Parathyroid adenoma (tissue), 2 donors: ENCODE results near the gene CIDEC.

ENCODE experiments used
- H2AFZ ChIP-seq: fragments of 300-600 bp; sonication (generic); one replicate; pipeline ENCODE4 v1.7.0; 2017; ENCODE audit warnings: antibody characterized with exemption, mild to moderate bottlenecking
- H3K27ac ChIP-seq: fragments of 300-600 bp; sonication (generic); one replicate; pipeline ENCODE4 v1.7.0; 2017
- H3K27me3 ChIP-seq: fragments of 300-600 bp; sonication (generic); one replicate; pipeline ENCODE4 v1.7.0; 2017; ENCODE audit warnings: low read length; ENCODE audit not compliant: control insufficient read depth, insufficient read depth
- H3K36me3 ChIP-seq: fragments of 300-600 bp; sonication (generic); one replicate; pipeline ENCODE4 v1.7.0; 2017; ENCODE audit warnings: low read length; ENCODE audit not compliant: control insufficient read depth, insufficient read depth
- H3K4me1 ChIP-seq: fragments of 300-600 bp; sonication (generic); one replicate; pipeline ENCODE4 v1.7.0; 2017; ENCODE audit warnings: control low read depth
- H3K4me2 ChIP-seq: fragments of 300-600 bp; sonication (generic); one replicate; pipeline ENCODE4 v1.7.0; 2017; ENCODE audit warnings: low read length
- H3K4me3 ChIP-seq: fragments of 300-600 bp; sonication (generic); one replicate; pipeline ENCODE4 v1.7.0; 2017; ENCODE audit warnings: low read depth, low read length
- H3K79me2 ChIP-seq: fragments of 300-600 bp; sonication (generic); one replicate; pipeline ENCODE4 v1.7.0; 2017; ENCODE audit warnings: control low read depth
- H3K9ac ChIP-seq: fragments of 300-600 bp; sonication (generic); one replicate; pipeline ENCODE4 v1.7.0; 2017; ENCODE audit warnings: mild to moderate bottlenecking
- H3K9me3 ChIP-seq: fragments of 300-600 bp; sonication (generic); one replicate; pipeline ENCODE4 v1.7.0; 2017; ENCODE audit warnings: low read length; ENCODE audit not compliant: control insufficient read depth
- CTCF ChIP-seq: fragments of 300-600 bp; sonication (generic); IDR thresholded peaks from one replicate; pipeline ENCODE4 v1.7.0; 2017; ENCODE audit warnings: antibody characterized with exemption, mild to moderate bottlenecking
- donor health status: primary hyperparathyroidism.

CIDEC gene

GRCh38 chr3:9828801-9829755 lies 51.0 kb downstream of the CIDEC start:
- H3K27me3 ChIP-seq, result no peaks in the 10 kb centered on the region
- no peak overlapping the region for H3K9ac ChIP-seq
- H3K36me3 ChIP-seq, result no peaks in the 10 kb centered on the region
- no peaks in the 10 kb centered on the region for H3K79me2 ChIP-seq
- H3K4me2 ChIP-seq, result no peak overlapping the region
- H3K9me3 ChIP-seq, result no peaks in the 10 kb centered on the region
- H3K4me1 ChIP-seq, result no peaks in the 10 kb centered on the region
- no peak for TF ChIP-seq CTCF
- H3K4me3 ChIP-seq, result no peak overlapping the region
- H3K27ac ChIP-seq, result no peak overlapping the region
- no peak overlapping the region for H2AFZ ChIP-seq

DNA sequence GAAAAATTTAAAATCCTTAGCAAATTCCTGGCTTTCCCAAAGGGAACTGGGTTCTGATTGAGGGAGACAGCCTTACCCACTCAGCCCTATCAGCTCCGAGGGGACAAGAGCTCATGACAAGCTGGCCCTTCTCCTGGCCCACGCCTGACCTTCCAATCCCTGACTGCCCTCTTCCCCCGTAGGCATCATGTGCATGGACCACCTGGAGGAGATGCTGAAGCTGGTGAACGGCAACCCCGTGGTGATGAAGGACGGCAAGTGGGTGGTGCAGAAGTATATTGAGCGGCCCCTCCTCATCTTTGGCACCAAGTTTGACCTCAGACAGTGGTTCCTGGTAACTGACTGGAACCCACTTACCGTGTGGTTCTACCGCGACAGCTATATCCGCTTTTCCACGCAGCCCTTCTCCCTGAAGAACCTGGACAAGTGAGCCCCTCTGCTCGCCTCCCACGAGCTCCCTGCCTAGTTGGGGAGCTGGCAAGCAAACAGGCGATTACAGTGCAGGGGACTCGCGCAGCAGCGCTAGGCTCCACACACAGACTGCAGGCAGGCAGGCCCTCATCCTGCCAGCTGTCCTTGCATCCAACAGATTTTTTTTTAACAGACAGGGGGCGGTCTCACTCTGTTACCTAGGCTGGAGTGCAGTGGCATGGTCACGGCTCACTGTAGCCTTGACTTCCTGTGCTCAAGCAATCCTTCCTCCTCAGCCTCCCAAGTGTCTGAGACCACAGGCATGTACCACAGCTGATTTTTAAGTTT lies 53.1 kb downstream of the CIDEC start:
- no peak overlapping the region for H3K4me2 ChIP-seq
- no peaks in the 10 kb centered on the region for H3K79me2 ChIP-seq
- H3K4me3 ChIP-seq, result no peak overlapping the region
- no peak for TF ChIP-seq CTCF
- H2AFZ ChIP-seq, result no peak overlapping the region
- H3K4me1 ChIP-seq, result no peaks in the 10 kb centered on the region
- no peaks in the 10 kb centered on the region for H3K27me3 ChIP-seq
- H3K9ac ChIP-seq, result no peak overlapping the region
- H3K36me3 ChIP-seq, result no peaks in the 10 kb centered on the region
- no peak overlapping the region for H3K27ac ChIP-seq
- no peaks in the 10 kb centered on the region for H3K9me3 ChIP-seq

DNA sequence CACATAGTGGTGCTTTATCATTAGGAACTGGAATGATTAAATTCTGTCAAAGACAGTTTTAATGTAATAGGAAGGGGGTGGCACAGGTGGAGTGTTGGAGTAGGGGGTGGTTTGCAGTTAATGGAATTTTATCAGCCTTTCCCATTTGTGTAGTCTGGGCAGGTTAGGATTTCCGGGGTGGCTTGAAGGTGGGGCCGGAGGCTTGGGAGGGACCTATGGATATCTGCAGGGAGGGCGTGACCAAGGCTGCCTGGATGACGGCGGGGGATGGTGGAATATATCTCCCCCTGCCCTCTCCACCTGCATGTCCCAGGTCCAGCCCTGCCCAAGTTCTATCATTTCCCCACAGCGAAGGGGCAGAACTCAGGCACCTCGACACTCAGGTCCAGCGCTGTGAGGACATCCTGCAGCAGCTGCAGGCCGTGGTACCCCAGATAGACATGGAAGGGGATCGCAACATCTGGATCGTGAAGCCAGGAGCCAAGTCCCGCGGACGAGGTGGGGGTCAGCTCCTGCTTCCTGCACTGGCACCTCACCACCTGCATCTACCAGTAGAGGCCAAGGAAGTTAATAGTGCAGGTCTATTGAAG lies 54.5 kb downstream of the CIDEC start:
- TF ChIP-seq CTCF, result no peak
- Histone ChIP-seq H3K4me3 (no peak overlapping the region), H2AFZ (no peak overlapping the region), H3K27me3 (no peaks in the 10 kb centered on the region), H3K9ac (no peak overlapping the region), H3K9me3 (no peaks in the 10 kb centered on the region), H3K79me2 (no peaks in the 10 kb centered on the region), H3K4me2 (no peak overlapping the region), H3K4me1 (no peaks in the 10 kb centered on the region), H3K27ac (no peak overlapping the region), H3K36me3 (no peaks in the 10 kb centered on the region)

DNA sequence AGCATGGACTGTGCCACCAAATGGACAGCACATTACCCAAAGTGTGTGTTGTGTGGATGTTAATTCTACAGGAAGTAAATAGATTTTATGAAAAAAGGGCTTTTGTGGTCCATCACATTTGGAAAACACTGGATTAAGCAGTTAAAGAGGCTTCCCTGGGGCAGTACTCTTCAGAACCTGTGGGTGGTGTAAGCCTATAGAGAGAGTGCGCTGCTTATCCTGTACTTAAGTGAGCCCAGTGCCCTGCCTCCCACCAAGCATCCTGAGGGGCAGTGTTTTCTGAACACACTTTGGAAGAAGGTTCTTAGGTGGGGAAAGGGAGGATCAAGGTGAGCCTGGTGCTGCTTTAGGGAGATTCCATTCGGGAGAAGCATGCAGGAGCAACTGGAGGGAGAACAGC lies 59.1 kb downstream of the CIDEC start:
- Histone ChIP-seq H3K9ac (no peak overlapping the region), H3K27ac (no peak overlapping the region), H3K36me3 (no peaks in the 10 kb centered on the region), H3K27me3 (no peaks in the 10 kb centered on the region), H3K9me3 (no peaks in the 10 kb centered on the region), H3K79me2 (no peaks in the 10 kb centered on the region), H3K4me1 (no peaks in the 10 kb centered on the region), H3K4me3 (no peak overlapping the region), H2AFZ (no peak overlapping the region), H3K4me2 (no peak overlapping the region)
- TF ChIP-seq CTCF, result no peak
